ENCODE data around the gene STX1A.
A peak's percentile ranks its signal among the peaks of the same experiment; 100 is the strongest.

STX1A gene

GRCh38 chr7:73738612-73739386 lies 19.3 kb upstream of the STX1A start, which contains the start of gene ABHD11 (continued):
- TF ChIP-seq SALL2 (tag by site-specific recombination; IDR thresholded peaks at IDR 0.05; ENCODE audit: borderline replicate concordance) (no peak), ZNF423 (tag by site-specific recombination; IDR thresholded peaks at IDR 0.05) (no peak), ZNF521 (tag by site-specific recombination; IDR thresholded peaks at IDR 0.05) (no peak), KLF1 (tag by site-specific recombination; IDR thresholded peaks at IDR 0.05) (peak; percentile 85), HOXC10 (CRISPR knock-in tag; IDR thresholded peaks at IDR 0.05) (no peak), ZNF239 (tag by site-specific recombination; IDR thresholded peaks at IDR 0.05) (no peak), ZNF223 (tag by site-specific recombination; IDR thresholded peaks at IDR 0.05) (peak; percentile 64; the same call in 1 of the 2 replicates), WT1 (tag by site-specific recombination; IDR thresholded peaks at IDR 0.05) (peak; percentile 11), ZNF350 (tag by site-specific recombination; IDR thresholded peaks at IDR 0.05) (no peak), ZNF664 (tag by site-specific recombination; IDR thresholded peaks at IDR 0.05) (no peak), AEBP2 (tag by site-specific recombination; IDR thresholded peaks at IDR 0.05; ENCODE audit: borderline replicate concordance) (0 out of 2 replicates have a peak, but pooled peaks have one; percentile 24), ZNF544 (tag by site-specific recombination; IDR thresholded peaks at IDR 0.05) (no peak), INSM2 (tag by site-specific recombination; IDR thresholded peaks at IDR 0.05) (0 out of 2 replicates have a peak, but pooled peaks have one; percentile 7), YY2 (tag by site-specific recombination; IDR thresholded peaks at IDR 0.05) (peak; percentile 61; the same call in 1 of the 2 replicates), ZNF692 (tag by site-specific recombination; IDR thresholded peaks at IDR 0.05) (peak; percentile 64), GLIS2 (tag by site-specific recombination; IDR thresholded peaks at IDR 0.05) (peak; percentile 84), ZNF629 (tag by site-specific recombination; IDR thresholded peaks at IDR 0.05) (peak; percentile 83), ZNF514 (tag by site-specific recombination; IDR thresholded peaks at IDR 0.05) (no peak), ZNF707 (tag by site-specific recombination; IDR thresholded peaks at IDR 0.05) (no peak), ZNF121 (tag by site-specific recombination; IDR thresholded peaks at IDR 0.05) (no peak)
- TF ChIP-seq, protein P1, sequence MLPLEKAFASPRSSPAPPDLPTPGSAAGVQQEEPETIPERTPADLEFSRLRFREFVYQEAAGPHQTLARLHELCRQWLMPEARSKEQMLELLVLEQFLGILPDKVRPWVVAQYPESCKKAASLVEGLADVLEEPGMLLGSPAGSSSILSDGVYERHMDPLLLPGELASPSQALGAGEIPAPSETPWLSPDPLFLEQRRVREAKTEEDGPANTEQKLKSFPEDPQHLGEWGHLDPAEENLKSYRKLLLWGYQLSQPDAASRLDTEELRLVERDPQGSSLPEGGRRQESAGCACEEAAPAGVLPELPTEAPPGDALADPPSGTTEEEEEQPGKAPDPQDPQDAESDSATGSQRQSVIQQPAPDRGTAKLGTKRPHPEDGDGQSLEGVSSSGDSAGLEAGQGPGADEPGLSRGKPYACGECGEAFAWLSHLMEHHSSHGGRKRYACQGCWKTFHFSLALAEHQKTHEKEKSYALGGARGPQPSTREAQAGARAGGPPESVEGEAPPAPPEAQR (tag by site-specific recombination; IDR thresholded peaks at IDR 0.05) = no peak
- TF ChIP-seq, protein P2, sequence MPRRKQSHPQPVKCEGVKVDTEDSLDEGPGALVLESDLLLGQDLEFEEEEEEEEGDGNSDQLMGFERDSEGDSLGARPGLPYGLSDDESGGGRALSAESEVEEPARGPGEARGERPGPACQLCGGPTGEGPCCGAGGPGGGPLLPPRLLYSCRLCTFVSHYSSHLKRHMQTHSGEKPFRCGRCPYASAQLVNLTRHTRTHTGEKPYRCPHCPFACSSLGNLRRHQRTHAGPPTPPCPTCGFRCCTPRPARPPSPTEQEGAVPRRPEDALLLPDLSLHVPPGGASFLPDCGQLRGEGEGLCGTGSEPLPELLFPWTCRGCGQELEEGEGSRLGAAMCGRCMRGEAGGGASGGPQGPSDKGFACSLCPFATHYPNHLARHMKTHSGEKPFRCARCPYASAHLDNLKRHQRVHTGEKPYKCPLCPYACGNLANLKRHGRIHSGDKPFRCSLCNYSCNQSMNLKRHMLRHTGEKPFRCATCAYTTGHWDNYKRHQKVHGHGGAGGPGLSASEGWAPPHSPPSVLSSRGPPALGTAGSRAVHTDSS (tag by site-specific recombination; IDR thresholded peaks at IDR 0.05) = no peak
- TF ChIP-seq, protein P3, sequence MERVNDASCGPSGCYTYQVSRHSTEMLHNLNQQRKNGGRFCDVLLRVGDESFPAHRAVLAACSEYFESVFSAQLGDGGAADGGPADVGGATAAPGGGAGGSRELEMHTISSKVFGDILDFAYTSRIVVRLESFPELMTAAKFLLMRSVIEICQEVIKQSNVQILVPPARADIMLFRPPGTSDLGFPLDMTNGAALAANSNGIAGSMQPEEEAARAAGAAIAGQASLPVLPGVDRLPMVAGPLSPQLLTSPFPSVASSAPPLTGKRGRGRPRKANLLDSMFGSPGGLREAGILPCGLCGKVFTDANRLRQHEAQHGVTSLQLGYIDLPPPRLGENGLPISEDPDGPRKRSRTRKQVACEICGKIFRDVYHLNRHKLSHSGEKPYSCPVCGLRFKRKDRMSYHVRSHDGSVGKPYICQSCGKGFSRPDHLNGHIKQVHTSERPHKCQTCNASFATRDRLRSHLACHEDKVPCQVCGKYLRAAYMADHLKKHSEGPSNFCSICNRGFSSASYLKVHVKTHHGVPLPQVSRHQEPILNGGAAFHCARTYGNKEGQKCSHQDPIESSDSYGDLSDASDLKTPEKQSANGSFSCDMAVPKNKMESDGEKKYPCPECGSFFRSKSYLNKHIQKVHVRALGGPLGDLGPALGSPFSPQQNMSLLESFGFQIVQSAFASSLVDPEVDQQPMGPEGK (tag by site-specific recombination; IDR thresholded peaks at IDR 0.05) = peak; percentile 71; the same call in 1 of the 2 replicates
- TF ChIP-seq, protein P4, sequence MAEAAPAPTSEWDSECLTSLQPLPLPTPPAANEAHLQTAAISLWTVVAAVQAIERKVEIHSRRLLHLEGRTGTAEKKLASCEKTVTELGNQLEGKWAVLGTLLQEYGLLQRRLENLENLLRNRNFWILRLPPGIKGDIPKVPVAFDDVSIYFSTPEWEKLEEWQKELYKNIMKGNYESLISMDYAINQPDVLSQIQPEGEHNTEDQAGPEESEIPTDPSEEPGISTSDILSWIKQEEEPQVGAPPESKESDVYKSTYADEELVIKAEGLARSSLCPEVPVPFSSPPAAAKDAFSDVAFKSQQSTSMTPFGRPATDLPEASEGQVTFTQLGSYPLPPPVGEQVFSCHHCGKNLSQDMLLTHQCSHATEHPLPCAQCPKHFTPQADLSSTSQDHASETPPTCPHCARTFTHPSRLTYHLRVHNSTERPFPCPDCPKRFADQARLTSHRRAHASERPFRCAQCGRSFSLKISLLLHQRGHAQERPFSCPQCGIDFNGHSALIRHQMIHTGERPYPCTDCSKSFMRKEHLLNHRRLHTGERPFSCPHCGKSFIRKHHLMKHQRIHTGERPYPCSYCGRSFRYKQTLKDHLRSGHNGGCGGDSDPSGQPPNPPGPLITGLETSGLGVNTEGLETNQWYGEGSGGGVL (tag by site-specific recombination; IDR thresholded peaks at IDR 0.05) = peak; percentile 65
- TF ChIP-seq, protein P5, sequence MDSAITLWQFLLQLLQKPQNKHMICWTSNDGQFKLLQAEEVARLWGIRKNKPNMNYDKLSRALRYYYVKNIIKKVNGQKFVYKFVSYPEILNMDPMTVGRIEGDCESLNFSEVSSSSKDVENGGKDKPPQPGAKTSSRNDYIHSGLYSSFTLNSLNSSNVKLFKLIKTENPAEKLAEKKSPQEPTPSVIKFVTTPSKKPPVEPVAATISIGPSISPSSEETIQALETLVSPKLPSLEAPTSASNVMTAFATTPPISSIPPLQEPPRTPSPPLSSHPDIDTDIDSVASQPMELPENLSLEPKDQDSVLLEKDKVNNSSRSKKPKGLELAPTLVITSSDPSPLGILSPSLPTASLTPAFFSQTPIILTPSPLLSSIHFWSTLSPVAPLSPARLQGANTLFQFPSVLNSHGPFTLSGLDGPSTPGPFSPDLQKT (IDR thresholded peaks at IDR 0.05; ENCODE audit: borderline replicate concordance, low read depth, low read length) = no peak

Data from HEK293 (cell line).